PFSK-1 (cell line): Measurements from ENCODE around the gene TREM1.

Source experiments
- FOXP2 ChIP-seq: optimal IDR thresholded peaks from 2 replicates; pipeline ENCODE3; 2011; ENCODE audit warnings: borderline replicate concordance, control low read depth, inconsistent platforms; ENCODE audit not compliant: insufficient read depth; ENCODE audit errors: extremely low read length, extremely low read depth
- POLR2AphosphoS5 ChIP-seq: IDR thresholded peaks from 2 replicates; pipeline ENCODE4 v1.6.1; 2012; ENCODE audit warnings: low read depth, mild to moderate bottlenecking, control low read depth, low read length, moderate library complexity
- SIN3A ChIP-seq: IDR thresholded peaks from 2 replicates; pipeline ENCODE4 v1.6.1; 2012; ENCODE audit warnings: mild to moderate bottlenecking, low read length, moderate library complexity, borderline replicate concordance; ENCODE audit not compliant: insufficient read depth
- TAF1 ChIP-seq: IDR thresholded peaks from 2 replicates; pipeline ENCODE4 v1.6.1; 2012; ENCODE audit warnings: low read length, control low read depth, borderline replicate concordance; ENCODE audit not compliant: insufficient read depth
- TF ChIP-seq, protein P1 (sequence below), 2 experiments: IDR thresholded peaks; 2 replicates each; pipeline versions ENCODE4 v1.6.1 to v1.8.0; 2011 to 2012; ENCODE audit warnings: low read depth in 2 of 2, low read length in 2 of 2, control low read depth in 1 of 2, inconsistent platforms in 1 of 2, mild to moderate bottlenecking in 1 of 2, moderate library complexity in 1 of 2; ENCODE audit not compliant: insufficient read depth in 1 of 2

Gene TREM1

DNA sequence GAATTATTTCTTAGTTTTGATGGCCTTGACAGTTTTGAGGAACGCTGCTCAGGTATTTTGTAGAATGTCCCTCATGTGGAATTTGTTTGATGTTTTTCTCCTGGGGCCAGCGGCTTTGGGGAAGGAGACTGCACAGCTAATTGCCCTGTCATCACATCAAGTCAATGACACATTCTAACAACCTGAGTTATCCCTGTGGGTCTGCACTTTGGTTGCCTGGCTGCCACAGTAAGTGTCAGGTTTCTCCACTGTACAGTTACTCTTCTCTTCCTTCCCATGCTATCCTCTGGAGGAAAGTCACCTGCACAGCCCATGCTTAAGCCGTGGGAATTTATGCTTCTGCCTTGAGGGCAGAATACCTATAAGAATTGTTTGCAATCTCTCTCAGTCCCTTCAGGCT, 59.7 kb downstream of the TREM1 start:
- TF ChIP-seq, protein P1, sequence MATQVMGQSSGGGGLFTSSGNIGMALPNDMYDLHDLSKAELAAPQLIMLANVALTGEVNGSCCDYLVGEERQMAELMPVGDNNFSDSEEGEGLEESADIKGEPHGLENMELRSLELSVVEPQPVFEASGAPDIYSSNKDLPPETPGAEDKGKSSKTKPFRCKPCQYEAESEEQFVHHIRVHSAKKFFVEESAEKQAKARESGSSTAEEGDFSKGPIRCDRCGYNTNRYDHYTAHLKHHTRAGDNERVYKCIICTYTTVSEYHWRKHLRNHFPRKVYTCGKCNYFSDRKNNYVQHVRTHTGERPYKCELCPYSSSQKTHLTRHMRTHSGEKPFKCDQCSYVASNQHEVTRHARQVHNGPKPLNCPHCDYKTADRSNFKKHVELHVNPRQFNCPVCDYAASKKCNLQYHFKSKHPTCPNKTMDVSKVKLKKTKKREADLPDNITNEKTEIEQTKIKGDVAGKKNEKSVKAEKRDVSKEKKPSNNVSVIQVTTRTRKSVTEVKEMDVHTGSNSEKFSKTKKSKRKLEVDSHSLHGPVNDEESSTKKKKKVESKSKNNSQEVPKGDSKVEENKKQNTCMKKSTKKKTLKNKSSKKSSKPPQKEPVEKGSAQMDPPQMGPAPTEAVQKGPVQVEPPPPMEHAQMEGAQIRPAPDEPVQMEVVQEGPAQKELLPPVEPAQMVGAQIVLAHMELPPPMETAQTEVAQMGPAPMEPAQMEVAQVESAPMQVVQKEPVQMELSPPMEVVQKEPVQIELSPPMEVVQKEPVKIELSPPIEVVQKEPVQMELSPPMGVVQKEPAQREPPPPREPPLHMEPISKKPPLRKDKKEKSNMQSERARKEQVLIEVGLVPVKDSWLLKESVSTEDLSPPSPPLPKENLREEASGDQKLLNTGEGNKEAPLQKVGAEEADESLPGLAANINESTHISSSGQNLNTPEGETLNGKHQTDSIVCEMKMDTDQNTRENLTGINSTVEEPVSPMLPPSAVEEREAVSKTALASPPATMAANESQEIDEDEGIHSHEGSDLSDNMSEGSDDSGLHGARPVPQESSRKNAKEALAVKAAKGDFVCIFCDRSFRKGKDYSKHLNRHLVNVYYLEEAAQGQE (IDR thresholded peaks at IDR 0.05; ENCODE audit: insufficient read depth in 1 of 2, low read depth in 2 of 2, low read length in 2 of 2), result no peak
- no peak for TF ChIP-seq POLR2AphosphoS5
- no peak for TF ChIP-seq SIN3A
- TF ChIP-seq TAF1, result no peak
- no peak for TF ChIP-seq FOXP2

- TF ChIP-seq POLR2AphosphoS5 (no peak), TAF1 (no peak), FOXP2 (no peak), SIN3A (no peak)
- TF ChIP-seq, protein P1 (IDR thresholded peaks at IDR 0.05; ENCODE audit: insufficient read depth in 1 of 2, low read depth in 2 of 2, low read length in 2 of 2), result no peak
Observed at GRCh38 chr6:41224800-41225199, 61.7 kb downstream of the TREM1 start.
